ENCODE results near the gene TSEN34.
"Not testable (repeated sequence)": the region's sequence is repeated elsewhere in the genome, so short reads cannot be mapped to it uniquely, and the experiment has no call there.

GRCh38 chr19:54221947-54222346 lies 30.8 kb downstream of the TSEN34 start:
- TF ChIP-seq CTCF, POLR2A (IDR thresholded peaks at IDR 0.05): not testable (repeated sequence)

Measured in heart left ventricle (tissue), 13 donors.